OCI-LY3 (cell line): ENCODE data around the gene TPRX2.

ENCODE experiments used
- EZH2phosphoT487 ChIP-seq: fragments of 200-600 bp; shearing (Covaris generic); IDR thresholded peaks from 2 replicates; pipeline ENCODE4 v1.6.1; 2018; ENCODE audit warnings: antibody characterized with exemption, mixed run types, low read depth
- TF ChIP-seq, protein P1 (sequence below): fragments of 200-600, 300-600 bp; sonication (generic); IDR thresholded peaks from 2 replicates; pipeline ENCODE4 v1.5.1; 2014; ENCODE audit warnings: antibody characterized with exemption, low read length, low read depth

DNA sequence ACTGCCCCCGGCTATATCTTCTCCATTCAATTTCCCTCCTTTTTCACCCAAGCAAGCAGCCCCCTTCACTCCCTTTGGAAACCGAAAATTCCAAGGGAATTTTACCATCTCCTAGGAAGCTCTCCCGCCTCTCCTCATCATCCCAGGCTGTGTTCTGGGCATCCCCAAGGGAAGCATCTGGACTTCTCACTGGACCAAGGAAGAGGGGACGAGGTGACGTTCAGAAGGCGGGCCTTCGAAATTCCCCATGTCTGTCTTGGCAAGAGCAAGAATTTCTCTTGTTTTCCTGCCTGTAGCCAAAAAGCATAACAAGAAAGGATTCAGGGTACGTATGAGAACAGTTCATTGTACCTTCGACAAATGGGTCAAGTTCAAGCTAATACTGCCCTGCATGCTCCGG is 6.1 kb downstream of the TPRX2 start:
- TF ChIP-seq, protein P1, sequence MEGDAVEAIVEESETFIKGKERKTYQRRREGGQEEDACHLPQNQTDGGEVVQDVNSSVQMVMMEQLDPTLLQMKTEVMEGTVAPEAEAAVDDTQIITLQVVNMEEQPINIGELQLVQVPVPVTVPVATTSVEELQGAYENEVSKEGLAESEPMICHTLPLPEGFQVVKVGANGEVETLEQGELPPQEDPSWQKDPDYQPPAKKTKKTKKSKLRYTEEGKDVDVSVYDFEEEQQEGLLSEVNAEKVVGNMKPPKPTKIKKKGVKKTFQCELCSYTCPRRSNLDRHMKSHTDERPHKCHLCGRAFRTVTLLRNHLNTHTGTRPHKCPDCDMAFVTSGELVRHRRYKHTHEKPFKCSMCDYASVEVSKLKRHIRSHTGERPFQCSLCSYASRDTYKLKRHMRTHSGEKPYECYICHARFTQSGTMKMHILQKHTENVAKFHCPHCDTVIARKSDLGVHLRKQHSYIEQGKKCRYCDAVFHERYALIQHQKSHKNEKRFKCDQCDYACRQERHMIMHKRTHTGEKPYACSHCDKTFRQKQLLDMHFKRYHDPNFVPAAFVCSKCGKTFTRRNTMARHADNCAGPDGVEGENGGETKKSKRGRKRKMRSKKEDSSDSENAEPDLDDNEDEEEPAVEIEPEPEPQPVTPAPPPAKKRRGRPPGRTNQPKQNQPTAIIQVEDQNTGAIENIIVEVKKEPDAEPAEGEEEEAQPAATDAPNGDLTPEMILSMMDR: no peak
- TF ChIP-seq EZH2phosphoT487: no peak
